T-cell (primary cell): ENCODE measurements around the gene SLC10A1. TPM values are rescaled to one million over a fixed set of nuclear protein-coding genes. Genes with fewer than 3 reads are reported as not detected.

Source experiments
- ATAC-seq, 4 experiments: fragments of 200-7000 bp in 3 of 4; fragments of 150-1000 bp in 1 of 4; cut with Tn5 transposase; replicated peaks in 1 of 4; 1 replicate in 3 of 4; 2 replicates in 1 of 4; pipeline ENCODE4 v1.10.0; 2021; ENCODE audit warnings: moderate library complexity in 3 of 4, mild to moderate bottlenecking in 2 of 4, moderate number of reproducible peaks in 1 of 4
- CTCF ChIA-PET, 2 donors: fragments of 300-600 bp; sonication (Branson Sonifier 250); formaldehyde crosslinking; loops; one replicate each; lab custom pipeline; 2022; ENCODE audit warnings: antibody characterized with exemption in 2 of 2; lab: Charles Lee
- POLR2A ChIA-PET, 2 donors: fragments of 300-600 bp; sonication (Branson Sonifier 250); formaldehyde crosslinking; loops; one replicate each; lab custom pipeline; 2022; ENCODE audit warnings: antibody characterized with exemption in 2 of 2; lab: Charles Lee
- DNase-seq, 35 experiments: peaks; one replicate each; pipeline versions ENCODE4 v3.0.0 to v3.0.0-alpha.2; 2013 to 2023
- H3K27ac ChIP-seq: one replicate; pipeline ENCODE4 v1.5.1; 2013; ENCODE audit warnings: low read length
- H3K27me3 ChIP-seq, 2 experiments: replicated peaks in 1 of 2; 1 replicate in 1 of 2; 2 replicates in 1 of 2; pipeline versions ENCODE4 v1.6.1 to v1.7.0; 2013; ENCODE audit warnings: low read length in 1 of 2, mixed read lengths in 1 of 2; ENCODE audit not compliant: control insufficient read depth in 2 of 2, insufficient read depth in 2 of 2; ENCODE audit errors: extremely low read depth in 1 of 2
- H3K36me3 ChIP-seq, 2 donors: 1 replicate in 1 of 2; 2 replicates in 1 of 2; pipeline versions ENCODE4 v1.6.1 to v1.7.0; 2013; ENCODE audit warnings: low read length in 1 of 2; ENCODE audit not compliant: control insufficient read depth in 2 of 2, insufficient read depth in 1 of 2; ENCODE audit errors: extremely low read depth in 1 of 2
- H3K4me1 ChIP-seq, 2 experiments: 1 replicate in 1 of 2; 2 replicates in 1 of 2; pipeline versions ENCODE4 v1.6.1 to v1.7.0; 2013; ENCODE audit warnings: low read length in 2 of 2, mixed read lengths in 1 of 2; ENCODE audit not compliant: insufficient read depth in 2 of 2, control insufficient read depth in 1 of 2; ENCODE audit errors: extremely low read depth in 1 of 2
- H3K4me3 ChIP-seq, 2 donors: 1 replicate in 1 of 2; 2 replicates in 1 of 2; pipeline versions ENCODE4 v1.5.1 to v1.7.0; 2013; ENCODE audit warnings: mild to moderate bottlenecking in 2 of 2, low read length in 1 of 2, moderate library complexity in 1 of 2; ENCODE audit not compliant: control insufficient read depth in 1 of 2; ENCODE audit errors: extremely low read depth in 1 of 2
- H3K9me3 ChIP-seq: 2 replicates; pipeline ENCODE4 v1.7.0; 2013
- H3K27ac Mint-ChIP-seq, 2 donors: one replicate each; pipeline ENCODE4 v1.8.0; 2020 to 2021; ENCODE audit warnings: mild to moderate bottlenecking in 2 of 2, mixed read lengths in 2 of 2
- H3K27me3 Mint-ChIP-seq, 2 donors: one replicate each; pipeline ENCODE4 v1.8.0; 2021 to 2022; ENCODE audit warnings: mixed read lengths in 2 of 2
- H3K36me3 Mint-ChIP-seq: one replicate; pipeline ENCODE4 v1.8.0; 2021; ENCODE audit warnings: mixed read lengths
- H3K4me1 Mint-ChIP-seq, 3 donors: one replicate each; pipeline ENCODE4 v1.8.0; 2020 to 2022; ENCODE audit warnings: mixed read lengths in 3 of 3, mild to moderate bottlenecking in 1 of 3
- H3K4me3 Mint-ChIP-seq, 3 donors: one replicate each; pipeline ENCODE4 v1.8.0; 2020 to 2022; ENCODE audit warnings: mild to moderate bottlenecking in 3 of 3, mixed read lengths in 3 of 3, moderate library complexity in 3 of 3
- H3K9me3 Mint-ChIP-seq, 3 donors: one replicate each; pipeline ENCODE4 v1.8.0; 2020 to 2022; ENCODE audit warnings: mixed read lengths in 3 of 3
- WGBS: methylation state at CpG from one replicate; pipeline ENCODE4 v1.1.5; 2013; ENCODE audit warnings: missing lambda C conversion rate; ENCODE audit not compliant: insufficient coverage; 5-methylcytosine and 5-hydroxymethylcytosine counted together
- total RNA-seq, 35 experiments: library from RNA in 6 of 35; stranded (reverse) in 6 of 35; fragments of 120-200 nt in 1 of 35; gene quantifications; one replicate each; pipeline versions ENCODE4 v1.2.1 to v1.2.4 and lab custom pipeline; 2013 to 2026

The SLC10A1 gene
- total RNA-seq, 5 donors from 2014 or later (not counting 1 experiment from before 2014, with no cell fraction given): 0.13 TPM; not detected in 4

DNA sequence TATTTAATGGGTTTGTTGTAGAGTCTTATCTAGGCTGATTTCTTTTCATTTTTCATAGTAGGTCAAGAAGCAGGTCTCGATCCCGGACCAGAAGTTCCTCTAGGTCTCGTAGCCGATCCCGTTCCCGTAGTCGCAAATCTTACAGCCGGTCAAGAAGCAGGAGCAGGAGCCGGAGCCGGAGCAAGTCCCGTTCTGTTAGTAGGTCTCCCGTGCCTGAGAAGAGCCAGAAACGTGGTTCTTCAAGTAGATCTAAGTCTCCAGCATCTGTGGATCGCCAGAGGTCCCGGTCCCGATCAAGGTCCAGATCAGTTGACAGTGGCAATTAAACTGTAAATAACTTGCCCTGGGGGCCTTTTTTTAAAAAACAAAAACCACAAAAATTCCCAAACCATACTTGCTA lies 25.9 kb downstream of the SLC10A1 start:
- peaks cover 78% of the 10 kb centered on the region for H3K36me3 Mint-ChIP-seq
- peak overlapping the region in 1 of 2 donors; percentile 23 for H3K27ac Mint-ChIP-seq
- ChIA-PET POLR2A (interaction anchor here in 1 of 2 donors (0.5 to 1.1 kb wide), 2 partner anchors 21 to 159 kb away, joined by 4 to 7 read pairs; partner anchors contain the start of gene SUSD6), CTCF (no interaction called here)
- WGBS: 97% methylated on average over 15 of the region's 16 CpGs
- H3K9me3 Mint-ChIP-seq: no peaks in the 10 kb centered on the region
- H3K4me3 Mint-ChIP-seq: peak overlapping the region in 1 of 3 donors; percentile 99
- Histone ChIP-seq H3K36me3 (peaks cover 17 to 81% of the 10 kb centered on the region in 2 donors), H3K27ac (no peak overlapping the region), H3K4me1 (peaks cover 40 to 49% of the 10 kb centered on the region in 2 experiments), H3K9me3 (no peaks in the 10 kb centered on the region), H3K27me3 (no peaks in the 10 kb centered on the region), H3K4me3 (no peak overlapping the region)
- DNase-seq (peak in 1 of 35 experiments; percentile 8), ATAC-seq (no peak)
- H3K4me1 Mint-ChIP-seq: peaks cover 84 to 96% (median 87%) of the 10 kb centered on the region in 3 donors
- H3K27me3 Mint-ChIP-seq: peaks cover 0 to 2% of the 10 kb centered on the region in 2 donors

DNA sequence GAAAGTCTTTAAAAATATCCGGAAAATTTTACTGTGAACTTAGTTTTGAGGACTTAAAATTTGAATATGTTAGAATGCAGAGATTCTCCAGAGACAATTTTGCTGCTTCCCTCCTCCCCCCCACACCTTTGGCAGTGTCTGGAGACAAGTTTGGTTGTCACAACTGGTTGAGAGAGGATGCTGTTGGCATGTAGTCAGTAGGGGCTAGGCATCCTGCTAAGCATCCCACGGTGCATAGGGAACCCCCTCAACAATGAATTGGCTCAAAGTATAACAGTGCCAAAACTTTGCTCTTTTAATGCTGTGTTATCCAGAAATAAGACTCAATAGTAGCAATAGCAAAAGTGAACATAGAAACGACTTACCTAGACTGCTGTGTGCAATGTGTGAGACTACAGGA lies 26.5 kb downstream of the SLC10A1 start:
- Histone ChIP-seq H3K4me3 (no peak overlapping the region), H3K27me3 (no peaks in the 10 kb centered on the region), H3K4me1 (peaks cover 36 to 55% of the 10 kb centered on the region in 2 experiments), H3K36me3 (peaks cover 17 to 75% of the 10 kb centered on the region in 2 donors), H3K27ac (peak overlapping the region; percentile 12), H3K9me3 (no peaks in the 10 kb centered on the region)
- POLR2A ChIA-PET: interaction anchor here in 1 of 2 donors (0.6 kb wide), 4 partner anchors 8 to 1263 kb away, joined by 3 to 5 read pairs (median 4); no protein-coding TSS in a partner anchor
- Mint-ChIP-seq H3K27me3 (peaks cover 0 to 2% of the 10 kb centered on the region in 2 donors), H3K27ac (peak overlapping the region in 1 of 2 donors; percentile 39), H3K4me1 (peaks cover 83 to 91% (median 85%) of the 10 kb centered on the region in 3 donors), H3K9me3 (no peaks in the 10 kb centered on the region), H3K4me3 (peak overlapping the region in 2 of 3 donors; percentile 31 to 99), H3K36me3 (peaks cover 73% of the 10 kb centered on the region)
- DNase-seq (no peak), ATAC-seq (no peak)
- CTCF ChIA-PET: no interaction called here
- WGBS: 100% methylated on average over 1 of the region's 3 CpGs

DNA sequence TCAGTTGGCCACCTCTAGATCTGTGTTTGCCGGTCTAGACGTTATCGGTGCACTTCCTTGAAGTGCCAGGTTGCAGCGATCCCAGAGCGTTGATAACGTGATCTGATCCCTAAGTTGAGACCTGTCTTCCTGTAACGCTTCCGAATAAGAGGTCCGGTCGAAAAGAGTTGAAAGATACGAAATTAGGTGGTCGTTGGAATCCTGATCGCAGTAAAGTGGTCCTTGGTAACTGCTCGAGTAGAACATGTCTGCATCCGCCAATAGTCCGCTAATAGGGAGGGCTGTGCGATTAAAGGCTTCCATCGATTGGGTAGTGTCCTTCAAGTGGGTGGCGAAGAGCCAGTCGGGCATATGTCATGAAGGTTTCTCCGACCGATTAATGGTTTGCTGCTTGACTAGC lies 27.4 kb downstream of the SLC10A1 start:
- ATAC-seq (no peak), DNase-seq (peak in 1 of 35 experiments; percentile 36)
- Histone ChIP-seq H3K36me3 (peaks cover 17 to 67% of the 10 kb centered on the region in 2 donors), H3K4me1 (peaks cover 33 to 55% of the 10 kb centered on the region in 2 experiments), H3K9me3 (no peaks in the 10 kb centered on the region), H3K27me3 (no peaks in the 10 kb centered on the region), H3K4me3 (no peak overlapping the region), H3K27ac (no peak overlapping the region)
- WGBS: 91% methylated on average over 18 of the region's 22 CpGs
- Mint-ChIP-seq H3K27ac (peak overlapping the region; percentile 21 to 22), H3K27me3 (peaks cover 0 to 2% of the 10 kb centered on the region in 2 donors), H3K9me3 (no peaks in the 10 kb centered on the region), H3K4me1 (peaks cover 75 to 82% (median 78%) of the 10 kb centered on the region in 3 donors), H3K36me3 (peaks cover 65% of the 10 kb centered on the region), H3K4me3 (peak overlapping the region; percentile 50 to 99 (median 52))
- ChIA-PET CTCF (no interaction called here), POLR2A (interaction anchor here (0.5 to 0.6 kb wide), 2 partner anchors 17 to 1706 kb away, joined by 3 to 7 read pairs; no protein-coding TSS in a partner anchor)

DNA sequence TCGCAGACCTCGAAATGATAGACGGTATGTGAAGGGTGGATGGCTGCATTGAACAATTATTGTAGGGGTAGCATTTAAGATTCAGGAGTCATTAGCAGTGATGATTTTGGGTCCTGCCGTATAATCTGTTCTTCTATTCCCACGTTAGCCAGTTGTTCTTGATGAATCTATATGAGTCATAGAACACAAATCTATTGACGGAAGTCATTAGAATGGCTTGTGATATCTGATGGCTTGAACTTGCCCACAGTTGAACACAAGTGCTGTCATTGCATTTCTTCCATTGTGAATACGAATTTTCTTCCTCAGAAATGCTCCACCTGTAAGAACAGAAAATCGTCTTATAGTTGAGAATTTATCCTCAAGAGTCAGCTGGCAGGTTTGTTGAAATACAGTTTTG lies 28.2 kb downstream of the SLC10A1 start:
- no peak for DNase-seq
- Histone ChIP-seq H3K27me3 (no peaks in the 10 kb centered on the region), H3K4me3 (peak overlapping the region in 1 of 2 donors; percentile 100), H3K27ac (peak overlapping the region; percentile 100), H3K4me1 (peaks cover 33 to 51% of the 10 kb centered on the region in 2 experiments), H3K9me3 (no peaks in the 10 kb centered on the region), H3K36me3 (peaks cover 17 to 60% of the 10 kb centered on the region in 2 donors)
- no peak for ATAC-seq
- peaks cover 73 to 80% (median 77%) of the 10 kb centered on the region in 3 donors for H3K4me1 Mint-ChIP-seq
- peaks cover 0 to 2% of the 10 kb centered on the region in 2 donors for H3K27me3 Mint-ChIP-seq
- H3K36me3 Mint-ChIP-seq: peaks cover 59% of the 10 kb centered on the region
- no peaks in the 10 kb centered on the region for H3K9me3 Mint-ChIP-seq
- WGBS: 92% methylated on average over 4 of the region's 8 CpGs
- POLR2A ChIA-PET: interaction anchor here (0.5 to 3.1 kb wide), 4 partner anchors 8 to 1706 kb away, joined by 3 to 17 read pairs (median 5); no protein-coding TSS in a partner anchor
- H3K4me3 Mint-ChIP-seq: peak overlapping the region; percentile 99
- CTCF ChIA-PET: no interaction called here
- peak overlapping the region; percentile 100 for H3K27ac Mint-ChIP-seq

DNA sequence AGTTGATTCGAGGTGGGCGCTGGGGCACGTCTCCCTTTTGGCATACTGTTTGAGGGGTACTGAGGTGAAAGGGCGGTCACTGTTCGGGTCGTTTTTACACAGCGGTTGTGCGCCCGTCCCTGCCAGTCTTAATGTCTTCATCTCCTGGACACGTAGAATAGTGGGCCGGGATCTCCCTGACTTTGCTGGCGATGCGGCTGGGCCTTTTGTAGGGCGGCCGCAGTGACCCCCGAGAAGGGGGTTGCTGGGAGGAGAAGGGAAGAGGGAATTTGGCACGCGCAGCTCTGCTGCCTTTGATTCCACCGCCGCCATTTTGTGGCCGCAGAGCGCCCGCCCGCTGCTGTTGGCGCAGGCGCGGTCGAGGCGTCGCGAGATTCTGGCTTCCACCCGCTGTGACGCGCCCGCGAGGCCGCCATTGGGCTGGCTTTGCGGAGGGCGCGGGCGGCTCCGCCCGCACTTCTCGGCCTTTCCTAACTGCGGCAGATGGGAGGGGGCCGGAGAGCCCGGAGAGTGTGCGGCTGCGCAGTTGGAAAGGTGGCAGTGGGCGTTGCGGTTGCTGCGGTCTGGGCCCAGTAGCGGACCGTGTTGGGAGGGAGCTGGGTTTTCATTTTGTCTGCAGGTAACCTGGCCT lies 29.6 kb downstream of the SLC10A1 start:
- Histone ChIP-seq H3K4me1 (peaks cover 36 to 46% of the 10 kb centered on the region in 2 experiments), H3K27ac (peak overlapping the region; percentile 100), H3K9me3 (no peaks in the 10 kb centered on the region), H3K36me3 (peaks cover 17 to 46% of the 10 kb centered on the region in 2 donors), H3K4me3 (peak overlapping the region; percentile 100), H3K27me3 (no peaks in the 10 kb centered on the region)
- Mint-ChIP-seq H3K27me3 (peaks cover 0 to 2% of the 10 kb centered on the region in 2 donors), H3K9me3 (no peaks in the 10 kb centered on the region), H3K36me3 (peaks cover 47% of the 10 kb centered on the region), H3K4me3 (peak overlapping the region; percentile 99), H3K27ac (peak overlapping the region; percentile 100), H3K4me1 (peaks cover 66 to 70% (median 68%) of the 10 kb centered on the region in 3 donors)
- WGBS: under 1% methylated on average over 54 of the region's 54 CpGs
- ChIA-PET CTCF (no interaction called here), POLR2A (interaction anchor here in 1 of 2 donors (0.6 to 3.1 kb wide), 4 partner anchors 9 to 155 kb away, joined by 3 to 17 read pairs (median 10); partner anchors contain the start of gene SUSD6)
- DNase-seq: peak; percentile 78 to 94 (median 85)
- ATAC-seq: peak; percentile 68 to 77 (median 74)

DNA sequence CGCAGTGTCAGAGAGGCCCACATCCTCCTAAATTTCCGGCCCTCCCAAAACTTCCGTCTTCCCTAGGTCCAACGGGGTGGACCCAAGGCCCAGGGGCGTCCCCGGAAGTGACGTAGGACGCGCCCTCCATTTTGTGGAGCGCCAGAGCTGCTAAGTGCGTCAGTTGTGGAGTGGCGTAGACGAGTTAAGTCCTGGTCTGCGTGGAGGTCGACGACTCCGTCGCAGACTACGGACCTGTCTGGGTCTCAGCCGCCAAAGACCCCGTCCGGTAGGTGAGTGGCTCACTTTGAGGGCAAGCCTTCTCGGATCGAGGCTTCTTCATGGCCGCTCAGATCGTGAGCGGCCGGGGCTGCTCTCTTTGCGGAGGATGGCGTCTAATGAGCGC lies 30.1 kb downstream of the SLC10A1 start, which contains the start of gene SRSF5:
SRSF5 (plus strand) TSS at position 159 of the 385 bp plus-strand sequence. CDS start 1,015 bp downstream, outside the sequence.
- H3K4me1 ChIP-seq: peaks cover 36 to 46% of the 10 kb centered on the region in 2 experiments
- peak within 1 kb of the TSS; percentile 100 for H3K27ac ChIP-seq
- H3K27me3 ChIP-seq: no peaks in the 10 kb centered on the region
- Mint-ChIP-seq H3K27ac (peak within 1 kb of the TSS; percentile 100), H3K4me3 (peak within 1 kb of the TSS; percentile 99), H3K36me3 (peaks cover 42% of the 10 kb centered on the region), H3K27me3 (peaks cover 0 to 2% of the 10 kb centered on the region in 2 donors), H3K9me3 (no peaks in the 10 kb centered on the region), H3K4me1 (peaks cover 66 to 70% (median 68%) of the 10 kb centered on the region in 3 donors)
- ATAC-seq (peak; percentile 84 to 87 (median 87)), DNase-seq (peak; percentile 84 to 97 (median 92))
- 0% methylated on average over 31 of the region's 31 CpGs for WGBS
- POLR2A ChIA-PET: interaction anchor here (0.6 to 3.1 kb wide), 7 partner anchors 10 to 1232 kb away, joined by 3 to 17 read pairs (median 4); partner anchors contain the start of gene SUSD6 (in 1 of the 2)
- H3K9me3 ChIP-seq: no peaks in the 10 kb centered on the region
- CTCF ChIA-PET: interaction anchor here in 1 of 2 donors (1.0 kb wide), 1 partner anchor 16 kb away, joined by 3 read pairs; no protein-coding TSS in a partner anchor
- peaks cover 17 to 41% of the 10 kb centered on the region in 2 donors for H3K36me3 ChIP-seq
- peak within 1 kb of the TSS; percentile 100 for H3K4me3 ChIP-seq
